Measurements from ENCODE around the gene G6PC3. TPM values are rescaled to one million over a fixed set of nuclear protein-coding genes. Genes with fewer than 3 reads are reported as not detected.

G6PC3 gene
- total and polyA plus RNA-seq, 2 experiments from 2014 or later = 36.1 to 132 TPM

- WGBS (ENCODE audit: low lambda C conversion rate, missing lambda C conversion rate) = 98% methylated on average over 9 of the region's 10 CpGs
- Histone ChIP-seq H3K79me2 (peaks cover 28% of the 10 kb centered on the region), H3K9me3 (ENCODE audit: low read depth) (no peaks in the 10 kb centered on the region), H3K9me2 (replicated peaks; ENCODE audit: insufficient read depth) (no peaks in the 10 kb centered on the region), H3K4me2 (no peak overlapping the region), H3K4me3 (no peak overlapping the region), H3K4me1 (ENCODE audit: insufficient read depth) (peaks cover 22% of the 10 kb centered on the region), H3K27ac (no peak overlapping the region), H4K20me1 (ENCODE audit: insufficient read depth, poor library complexity, severe bottlenecking) (no peaks in the 10 kb centered on the region), H2AFZ (no peak overlapping the region), H3K36me3 (replicated peaks; ENCODE audit: insufficient read depth, low read depth) (no peaks in the 10 kb centered on the region), H3K27me3 (no peaks in the 10 kb centered on the region)
- DNase-seq (ENCODE audit: low spot score) = no peak
- no peak for TF ChIP-seq EZH2phosphoT487 (IDR thresholded peaks at IDR 0.05; ENCODE audit: low read depth, severe bottlenecking, unreplicated experiment)
- no peak for TF ChIP-seq EZH2 (IDR thresholded peaks at IDR 0.05; ENCODE audit: borderline replicate concordance)
- TF ChIP-seq CTCF (IDR thresholded peaks at IDR 0.05; ENCODE audit: poor library complexity) = no peak
These were observed 5.2 kb downstream of the G6PC3 start for GRCh38 chr17:44075598-44076293.

GRCh38 chr17:44076716-44077594, 6.4 kb downstream of the G6PC3 start:
- TF ChIP-seq EZH2 (IDR thresholded peaks at IDR 0.05; ENCODE audit: borderline replicate concordance) = no peak
- no peak for TF ChIP-seq CTCF (IDR thresholded peaks at IDR 0.05; ENCODE audit: poor library complexity)
- TF ChIP-seq EZH2phosphoT487 (IDR thresholded peaks at IDR 0.05; ENCODE audit: low read depth, severe bottlenecking, unreplicated experiment) = no peak
- Histone ChIP-seq H3K79me2 (peaks cover 21% of the 10 kb centered on the region), H3K9me3 (ENCODE audit: low read depth) (no peaks in the 10 kb centered on the region), H3K9me2 (replicated peaks; ENCODE audit: insufficient read depth) (no peaks in the 10 kb centered on the region), H3K4me3 (no peak overlapping the region), H3K27me3 (no peaks in the 10 kb centered on the region), H3K4me1 (ENCODE audit: insufficient read depth) (peaks cover 14% of the 10 kb centered on the region), H3K27ac (peak overlapping the region; percentile 43), H2AFZ (no peak overlapping the region), H3K4me2 (peak overlapping the region; percentile 8), H4K20me1 (ENCODE audit: insufficient read depth, poor library complexity, severe bottlenecking) (no peaks in the 10 kb centered on the region), H3K36me3 (replicated peaks; ENCODE audit: insufficient read depth, low read depth) (no peaks in the 10 kb centered on the region)
- DNase-seq (ENCODE audit: low spot score) = no peak
- WGBS (ENCODE audit: low lambda C conversion rate, missing lambda C conversion rate) = 77% methylated on average over 6 of the region's 6 CpGs

GRCh38 chr17:44077595-44077909, 7.0 kb downstream of the G6PC3 start:
- H3K9me3 ChIP-seq (ENCODE audit: low read depth) = no peaks in the 10 kb centered on the region
- H3K27ac ChIP-seq = peak overlapping the region; percentile 43
- no peak for DNase-seq (ENCODE audit: low spot score)

More at GRCh38 chr17:44077595-44077909, 7.0 kb downstream of the G6PC3 start:
- Histone ChIP-seq H3K36me3 (replicated peaks; ENCODE audit: insufficient read depth, low read depth) (no peaks in the 10 kb centered on the region), H2AFZ (no peak overlapping the region), H3K9me2 (replicated peaks; ENCODE audit: insufficient read depth) (no peaks in the 10 kb centered on the region), H3K4me3 (no peak overlapping the region), H3K79me2 (peaks cover 15% of the 10 kb centered on the region), H3K27me3 (no peaks in the 10 kb centered on the region), H4K20me1 (ENCODE audit: insufficient read depth, poor library complexity, severe bottlenecking) (no peaks in the 10 kb centered on the region), H3K4me1 (ENCODE audit: insufficient read depth) (peaks cover 12% of the 10 kb centered on the region), H3K4me2 (no peak overlapping the region)
- TF ChIP-seq CTCF (IDR thresholded peaks at IDR 0.05; ENCODE audit: poor library complexity) (no peak), EZH2phosphoT487 (IDR thresholded peaks at IDR 0.05; ENCODE audit: low read depth, severe bottlenecking, unreplicated experiment) (no peak), EZH2 (IDR thresholded peaks at IDR 0.05; ENCODE audit: borderline replicate concordance) (no peak)
- WGBS (ENCODE audit: low lambda C conversion rate, missing lambda C conversion rate) = 92% methylated on average over 4 of the region's 4 CpGs

All from hepatocyte (in vitro differentiated cells).